ENCODE data around the gene RGS12.

Gene RGS12

GRCh38 chr4:3312362-3312761, 19.5 kb downstream of the RGS12 start:
- DNase-seq (ENCODE audit: low spot score), result no peak

DNA sequence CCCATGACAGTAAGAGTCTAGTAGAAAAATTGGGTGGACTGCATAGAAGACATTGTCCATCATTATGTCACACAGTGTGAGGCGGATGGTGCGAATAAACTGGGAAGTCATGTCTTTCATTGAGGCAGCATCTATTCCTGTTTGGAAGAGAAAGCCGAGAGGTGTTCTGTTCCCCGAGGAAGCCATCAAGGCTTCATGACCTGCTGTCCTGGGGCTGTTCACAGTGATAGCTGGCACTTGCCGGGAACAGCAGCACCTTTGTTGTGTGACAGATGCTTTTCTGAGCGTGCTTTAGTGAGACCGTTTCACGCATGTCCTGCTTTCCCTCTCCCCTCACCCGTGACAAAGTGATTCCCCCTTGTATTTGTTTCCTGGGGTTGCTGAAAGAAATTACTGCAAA, 20.3 kb downstream of the RGS12 start:
- no peak for DNase-seq (ENCODE audit: low spot score)

DNA sequence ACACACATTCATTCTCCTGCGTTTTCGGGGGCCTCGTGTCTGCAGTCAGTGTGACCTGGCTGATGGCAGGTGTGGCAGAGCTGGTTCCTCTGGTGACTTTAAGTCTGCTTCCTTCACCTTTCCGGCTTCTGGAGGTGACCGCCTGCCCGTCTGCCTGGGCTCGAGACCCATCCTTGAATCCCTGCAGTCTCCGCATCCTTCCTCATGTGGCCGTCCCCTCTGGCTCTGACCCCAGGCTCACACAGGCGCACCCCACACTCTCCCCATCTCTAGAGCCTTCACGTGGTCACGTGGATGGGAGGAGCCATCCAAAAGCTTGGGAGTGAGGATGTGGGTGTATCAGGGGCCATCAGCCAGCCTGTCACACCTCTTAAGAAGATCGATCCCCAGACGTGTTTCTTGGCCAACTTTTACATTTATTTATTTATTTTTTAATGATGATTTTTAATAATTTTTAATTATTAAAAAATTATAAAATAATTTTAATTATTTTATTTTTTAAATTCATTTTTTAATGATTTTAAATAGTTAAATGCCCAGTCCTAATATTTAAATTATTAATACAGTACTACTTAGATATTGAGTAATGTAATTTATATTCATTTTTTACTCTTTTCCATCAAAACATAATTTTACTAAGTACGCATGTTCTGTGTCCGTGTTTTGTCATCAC, 20.9 kb downstream of the RGS12 start:
- no peak for DNase-seq (ENCODE audit: low spot score)

GRCh38 chr4:3314706-3315260, 22.0 kb downstream of the RGS12 start:
- DNase-seq (ENCODE audit: low spot score), result no peak

GRCh38 chr4:3315566-3315965, 22.7 kb downstream of the RGS12 start:
- no peak for DNase-seq (ENCODE audit: low spot score)

- DNase-seq (ENCODE audit: low spot score), result no peak
These were observed 23.3 kb downstream of the RGS12 start for GRCh38 chr4:3316146-3316545.

GRCh38 chr4:3317011-3317655, 24.3 kb downstream of the RGS12 start:
- no peak for DNase-seq (ENCODE audit: low spot score)

DNA sequence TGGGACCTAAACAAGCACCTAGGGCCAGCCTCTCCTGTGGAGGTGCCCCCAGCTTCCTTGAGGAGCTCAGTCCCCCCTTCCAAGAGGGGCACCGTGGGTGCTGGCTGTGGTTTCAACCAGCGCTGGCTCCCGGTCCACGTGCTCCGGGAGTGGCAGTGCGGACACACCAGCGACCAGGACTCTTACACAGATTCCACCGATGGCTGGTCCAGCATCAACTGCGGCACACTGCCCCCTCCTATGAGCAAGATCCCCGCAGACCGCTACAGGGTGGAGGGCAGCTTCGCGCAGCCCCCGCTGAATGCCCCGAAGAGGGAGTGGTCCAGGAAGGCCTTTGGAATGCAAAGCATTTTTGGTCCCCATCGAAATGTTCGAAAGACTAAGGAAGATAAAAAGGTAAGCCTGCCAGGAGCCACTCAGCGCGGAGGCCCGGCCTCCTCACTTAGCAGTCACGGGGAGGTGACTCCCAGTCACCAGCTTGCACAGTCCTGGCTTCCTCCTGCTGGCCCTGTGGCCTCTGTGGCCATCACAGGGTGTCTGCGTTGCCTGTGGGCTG, 24.9 kb downstream of the RGS12 start:
- no peak for DNase-seq (ENCODE audit: low spot score)

GRCh38 chr4:3318561-3319021, 25.8 kb downstream of the RGS12 start:
- no peak for DNase-seq (ENCODE audit: low spot score)

- no peak for DNase-seq (ENCODE audit: low spot score)
These were observed 27.7 kb downstream of the RGS12 start for GRCh38 chr4:3320361-3321023.

- DNase-seq (ENCODE audit: low spot score), result no peak
These were observed 28.6 kb downstream of the RGS12 start for GRCh38 chr4:3321295-3321889.

GRCh38 chr4:3322059-3322550, 29.3 kb downstream of the RGS12 start:
- no peak for DNase-seq (ENCODE audit: low spot score)

GRCh38 chr4:3323071-3323481, 30.3 kb downstream of the RGS12 start:
- DNase-seq (ENCODE audit: low spot score), result no peak

DNA sequence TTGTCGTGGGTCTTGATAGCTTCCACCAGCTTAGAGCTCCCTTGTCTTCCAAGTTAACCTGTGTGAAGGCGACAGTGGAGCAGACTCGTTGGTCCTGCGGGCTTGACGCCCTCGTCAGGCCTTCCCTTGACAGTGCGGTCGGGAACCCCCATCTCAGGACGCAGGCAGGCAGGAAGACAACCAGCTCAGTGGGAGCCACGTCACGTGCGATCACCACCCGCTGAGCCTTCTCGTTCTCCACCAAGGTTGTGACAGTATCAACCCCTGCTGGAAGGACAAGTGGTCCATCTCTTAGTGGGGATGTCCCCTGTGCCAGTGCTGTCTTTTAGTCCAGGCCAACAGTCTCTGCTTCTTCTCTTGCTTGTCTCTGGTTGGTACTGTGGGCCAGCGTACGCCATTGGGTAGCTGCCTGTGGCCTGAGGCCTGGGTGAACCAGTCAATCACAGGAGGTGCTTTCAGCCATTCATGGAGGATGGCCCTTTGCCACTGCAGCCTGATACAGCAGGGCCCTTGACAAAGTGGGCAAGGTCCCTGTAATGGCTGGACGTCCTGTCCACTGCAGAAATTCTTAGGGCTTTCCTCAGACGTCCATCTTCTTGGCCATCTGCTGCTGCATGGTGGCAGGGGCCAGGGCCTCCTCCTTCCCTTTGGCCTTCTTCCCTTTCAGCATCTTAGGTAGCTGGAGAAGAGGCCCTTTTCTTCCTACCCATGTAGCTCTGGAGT, 31.4 kb downstream of the RGS12 start:
- DNase-seq (ENCODE audit: low spot score), result no peak

DNA sequence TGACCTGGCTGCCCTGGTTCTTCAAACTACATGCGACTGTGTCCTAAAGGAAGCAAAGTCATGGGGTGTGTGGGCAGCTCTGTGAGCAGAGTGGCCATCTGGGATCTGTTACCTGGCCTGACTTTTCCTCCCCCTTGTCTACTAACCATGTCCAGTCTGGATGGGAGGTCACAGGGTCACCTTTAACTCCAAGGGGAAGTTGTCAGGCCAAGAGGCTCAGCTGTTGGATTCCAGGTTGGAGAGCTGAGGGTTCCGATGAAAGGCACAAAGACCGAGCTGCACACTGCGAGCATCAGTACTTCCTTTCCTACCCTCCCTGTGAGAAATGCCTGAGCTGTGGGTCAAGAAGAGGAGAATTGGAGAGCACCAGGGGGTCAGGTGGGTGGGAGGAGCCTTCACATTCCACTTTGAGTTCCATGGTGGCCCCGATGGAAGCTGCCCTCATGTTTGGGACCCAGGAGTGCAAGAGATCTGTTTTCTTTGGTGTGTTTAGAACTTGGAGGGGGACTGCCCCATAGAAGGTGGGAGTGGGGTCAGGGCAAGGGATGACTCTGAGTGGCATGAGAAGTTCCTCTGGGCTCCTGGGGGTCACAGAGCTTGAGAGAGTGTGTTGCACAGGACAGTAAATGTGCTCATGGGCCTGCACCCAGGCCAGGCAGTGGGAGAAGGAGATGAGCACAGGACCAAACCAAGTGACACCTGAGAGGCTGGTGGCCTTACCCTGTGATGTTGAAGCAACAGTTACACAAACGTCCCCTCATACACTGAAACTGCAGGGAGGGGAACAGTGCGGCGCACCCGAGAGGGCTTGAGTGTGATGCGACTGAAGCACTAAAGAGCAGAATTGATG, 36.2 kb downstream of the RGS12 start:
- no peak for DNase-seq (ENCODE audit: low spot score)

GRCh38 chr4:3329887-3330286, 37.1 kb downstream of the RGS12 start:
- DNase-seq (ENCODE audit: low spot score), result no peak

- no peak for DNase-seq (ENCODE audit: low spot score)
These were observed 37.9 kb downstream of the RGS12 start for GRCh38 chr4:3330707-3331106.

GRCh38 chr4:3331511-3332394, 38.9 kb downstream of the RGS12 start:
- no peak for DNase-seq (ENCODE audit: low spot score)

DNA sequence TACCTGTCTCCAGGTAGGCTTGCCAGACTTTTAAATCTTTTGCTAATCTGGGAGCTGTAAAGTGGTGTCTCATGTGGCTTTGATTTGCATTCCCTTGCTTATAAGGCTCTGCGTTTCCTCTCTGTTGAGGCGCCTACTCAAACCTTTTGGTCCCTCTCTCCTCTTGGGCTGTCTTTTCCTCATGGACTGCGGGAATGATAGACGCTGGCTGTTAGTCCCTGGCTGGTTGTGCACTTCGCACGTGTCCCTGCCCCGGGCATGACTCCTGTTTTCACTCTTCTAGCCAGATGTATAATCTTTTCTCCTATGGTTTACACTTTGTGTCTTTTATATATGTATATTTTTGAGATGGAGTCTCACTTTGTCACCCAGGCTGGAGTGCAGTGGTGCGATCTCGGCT, 39.7 kb downstream of the RGS12 start:
- DNase-seq (ENCODE audit: low spot score), result no peak
